ENCODE data around the gene SPACDR.

SPACDR gene

DNA sequence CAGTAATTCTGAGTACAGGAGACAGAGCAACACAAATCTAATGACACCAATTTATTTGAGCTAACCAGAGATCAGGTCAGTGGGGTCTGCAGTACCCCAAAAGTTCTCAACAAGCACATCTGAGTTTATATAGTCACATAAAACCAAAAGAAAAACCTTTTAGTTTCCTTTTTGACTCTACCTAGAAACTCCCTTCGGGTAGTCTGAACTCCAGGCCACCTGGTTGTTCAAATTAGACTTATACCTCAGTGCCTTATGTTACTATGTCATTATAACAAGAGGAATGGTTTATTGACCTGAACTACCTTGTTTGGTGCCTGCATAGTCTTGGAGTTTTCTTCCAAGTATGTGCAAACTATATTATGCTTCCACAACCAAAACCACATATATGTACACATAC, 50.2 kb downstream of the SPACDR start:
- Histone ChIP-seq H3K27me3 (ENCODE audit: control insufficient read depth, insufficient read depth, low read length) (no peaks in the 10 kb centered on the region), H3K4me1 (ENCODE audit: control insufficient read depth, insufficient read depth, low read length) (no peaks in the 10 kb centered on the region), H3K9ac (ENCODE audit: low read depth, low read length) (no peak overlapping the region), H3K4me3 (ENCODE audit: low read depth, low read length) (no peak overlapping the region), H3K36me3 (ENCODE audit: control insufficient read depth, insufficient read depth, low read length) (no peaks in the 10 kb centered on the region), H3K9me3 (ENCODE audit: control insufficient read depth, insufficient read depth, low read length) (no peaks in the 10 kb centered on the region)

DNA sequence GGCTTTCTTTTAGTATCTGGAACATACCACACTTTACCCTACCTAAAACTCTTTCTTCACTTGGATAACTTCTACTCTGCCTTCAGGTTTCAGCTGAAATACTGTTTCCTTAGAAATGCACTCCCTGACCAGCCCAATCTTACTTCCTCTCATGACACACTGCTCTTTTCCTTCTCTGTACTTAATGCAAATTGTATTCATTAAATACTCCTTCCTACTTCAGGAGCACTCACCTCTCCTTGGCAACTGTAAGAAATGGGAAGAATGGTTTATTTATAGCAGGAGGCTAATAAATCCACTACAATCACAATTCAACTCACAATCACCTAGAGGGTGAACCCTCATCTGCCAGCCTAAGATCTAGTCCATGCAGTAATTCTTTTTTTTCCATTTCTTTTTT, 50.7 kb downstream of the SPACDR start:
- no peak overlapping the region for H3K4me3 ChIP-seq (ENCODE audit: low read depth, low read length)
- H3K4me1 ChIP-seq (ENCODE audit: control insufficient read depth, insufficient read depth, low read length), result no peaks in the 10 kb centered on the region
- no peaks in the 10 kb centered on the region for H3K27me3 ChIP-seq (ENCODE audit: control insufficient read depth, insufficient read depth, low read length)
- H3K9ac ChIP-seq (ENCODE audit: low read depth, low read length), result peak overlapping the region; percentile 12
- H3K36me3 ChIP-seq (ENCODE audit: control insufficient read depth, insufficient read depth, low read length), result no peaks in the 10 kb centered on the region
- no peaks in the 10 kb centered on the region for H3K9me3 ChIP-seq (ENCODE audit: control insufficient read depth, insufficient read depth, low read length)

DNA sequence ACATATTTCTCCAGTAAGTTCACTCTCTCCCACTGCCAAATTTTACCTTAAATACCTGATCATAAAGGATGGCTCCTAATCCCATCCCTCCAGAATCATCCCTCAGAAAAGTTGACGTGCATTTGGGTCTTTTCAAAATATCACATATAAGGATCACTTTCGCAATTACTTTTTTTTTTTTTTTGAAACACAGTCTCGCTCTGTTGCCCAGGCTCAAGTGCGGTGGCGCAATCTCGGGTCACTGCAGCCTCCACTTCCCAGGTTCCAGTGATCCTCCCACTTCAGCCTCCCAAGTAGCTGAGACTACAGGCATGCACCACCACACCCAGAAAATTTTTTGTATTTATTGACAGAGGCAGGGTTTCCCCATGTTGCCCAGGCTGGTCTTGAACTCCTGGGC, 53.0 kb downstream of the SPACDR start:
- Histone ChIP-seq H3K9ac (ENCODE audit: low read depth, low read length) (no peak overlapping the region), H3K9me3 (ENCODE audit: control insufficient read depth, insufficient read depth, low read length) (no peaks in the 10 kb centered on the region), H3K27me3 (ENCODE audit: control insufficient read depth, insufficient read depth, low read length) (no peaks in the 10 kb centered on the region), H3K36me3 (ENCODE audit: control insufficient read depth, insufficient read depth, low read length) (no peaks in the 10 kb centered on the region), H3K4me1 (ENCODE audit: control insufficient read depth, insufficient read depth, low read length) (no peaks in the 10 kb centered on the region), H3K4me3 (ENCODE audit: low read depth, low read length) (no peak overlapping the region)

DNA sequence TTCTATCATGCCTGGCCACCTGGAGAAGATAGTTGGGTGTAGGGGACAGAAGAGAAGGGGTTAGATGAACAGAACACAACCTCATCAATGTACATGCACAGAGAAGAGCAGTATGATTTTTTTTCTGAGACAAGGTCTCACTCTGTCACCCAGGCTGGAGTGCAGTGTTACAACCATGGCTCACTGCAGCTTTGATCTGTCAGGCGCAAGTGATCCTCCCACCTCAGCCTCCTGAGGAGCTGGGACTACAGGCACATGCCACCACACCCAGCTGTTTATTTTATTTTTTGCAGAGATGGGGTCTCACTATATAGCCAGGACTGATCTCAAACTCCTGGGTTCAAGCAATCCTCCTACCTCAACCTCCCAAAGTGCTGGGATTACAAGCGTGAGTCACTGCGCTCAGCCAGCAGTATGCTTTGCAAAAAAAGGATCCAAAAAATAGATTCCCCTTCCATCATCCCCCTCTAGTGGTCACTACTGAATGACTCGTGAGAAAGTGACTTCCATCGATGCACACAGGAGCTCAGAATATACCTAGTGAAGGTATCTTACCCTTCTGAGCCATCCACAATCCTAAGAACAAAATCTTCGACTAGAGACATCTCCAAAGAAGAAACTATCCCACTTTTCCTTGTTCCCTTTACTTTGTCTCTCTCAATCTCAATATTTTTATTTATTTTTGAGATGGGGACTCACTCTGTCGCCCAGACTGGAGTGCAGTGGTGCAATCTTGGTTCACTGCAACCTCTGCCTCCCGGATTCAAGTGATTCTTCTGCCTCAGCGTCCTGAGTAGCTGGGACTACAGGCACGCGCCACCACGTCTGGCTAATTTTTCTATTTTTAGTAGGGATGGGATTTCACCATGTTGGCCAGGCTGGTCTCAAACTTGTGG, 56.5 kb downstream of the SPACDR start:
- Histone ChIP-seq H3K9ac (ENCODE audit: low read depth, low read length) (no peak overlapping the region), H3K27me3 (ENCODE audit: control insufficient read depth, insufficient read depth, low read length) (no peaks in the 10 kb centered on the region), H3K4me1 (ENCODE audit: control insufficient read depth, insufficient read depth, low read length) (no peaks in the 10 kb centered on the region), H3K36me3 (ENCODE audit: control insufficient read depth, insufficient read depth, low read length) (no peaks in the 10 kb centered on the region), H3K4me3 (ENCODE audit: low read depth, low read length) (no peak overlapping the region), H3K9me3 (ENCODE audit: control insufficient read depth, insufficient read depth, low read length) (no peaks in the 10 kb centered on the region)

DNA sequence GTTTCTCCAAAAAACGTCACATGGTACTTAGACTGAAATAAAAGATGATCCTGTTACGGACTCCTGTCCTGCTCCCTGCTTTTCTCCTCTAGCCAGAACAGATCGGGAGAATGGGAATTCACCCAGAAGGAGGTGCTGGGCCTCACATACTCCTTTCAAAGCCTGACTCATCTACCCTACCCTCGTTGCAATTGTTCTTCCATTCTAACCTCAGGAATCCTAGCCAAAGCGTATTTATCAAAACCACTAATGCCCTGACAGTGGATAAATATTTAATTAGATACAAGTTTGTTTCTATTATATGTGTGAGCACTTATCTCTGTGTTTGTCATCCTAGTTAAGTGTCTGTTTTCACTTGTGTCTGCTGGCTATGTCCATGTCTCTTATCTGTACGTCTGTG, 57.3 kb downstream of the SPACDR start:
- no peak overlapping the region for H3K9ac ChIP-seq (ENCODE audit: low read depth, low read length)
- H3K4me3 ChIP-seq (ENCODE audit: low read depth, low read length), result no peak overlapping the region
- H3K9me3 ChIP-seq (ENCODE audit: control insufficient read depth, insufficient read depth, low read length), result no peaks in the 10 kb centered on the region
- H3K4me1 ChIP-seq (ENCODE audit: control insufficient read depth, insufficient read depth, low read length), result no peaks in the 10 kb centered on the region
- H3K36me3 ChIP-seq (ENCODE audit: control insufficient read depth, insufficient read depth, low read length), result no peaks in the 10 kb centered on the region
- H3K27me3 ChIP-seq (ENCODE audit: control insufficient read depth, insufficient read depth, low read length), result no peaks in the 10 kb centered on the region

Measured in iPS-15b (cell line).